ENCODE results near the gene ZFAND6.

- TF ChIP-seq CTCF (IDR thresholded peaks at IDR 0.05): no peak
- TF ChIP-seq POLR2A (IDR thresholded peaks at IDR 0.05): no peak
These were observed 111.1 kb downstream of the ZFAND6 start for GRCh38 chr15:80170596-80170995.

All from Peyer's patch (tissue), 4 donors.